ENCODE measurements around the gene MTCP1.

Gene MTCP1

GRCh38 chrX:155028877-155029291 lies 42.1 kb downstream of the MTCP1 start:
- H3K9me2 ChIP-seq (replicated peaks; ENCODE audit: control insufficient read depth, low read length): no peaks in the 10 kb centered on the region
- H3F3A ChIP-seq (ENCODE audit: control insufficient read depth, insufficient read depth): 0 out of 2 replicates have a peak, but pooled peaks cover 8% of the 10 kb centered on the region
- TF ChIP-seq EZH2phosphoT487 (IDR thresholded peaks at IDR 0.05; ENCODE audit: borderline replicate concordance, low read length) (no peak), CTCF (IDR thresholded peaks at IDR 0.05; ENCODE audit: low read depth, low read length, poor library complexity, severe bottlenecking) (no peak)
- H3K36me3 ChIP-seq (ENCODE audit: control insufficient read depth, low read length): peaks cover 5% of the 10 kb centered on the region
- peaks cover 52% of the 10 kb centered on the region for H3K79me2 ChIP-seq (ENCODE audit: control insufficient read depth, low read length)
- no peak overlapping the region for H3K27ac ChIP-seq (ENCODE audit: low read depth, low read length)
- no peaks in the 10 kb centered on the region for H3K27me3 ChIP-seq (ENCODE audit: control insufficient read depth, low read length)
- H3K9me3 ChIP-seq (ENCODE audit: control insufficient read depth, insufficient read depth, low read length): no peaks in the 10 kb centered on the region
- H3K4me1 ChIP-seq (ENCODE audit: control insufficient read depth, low read length): peaks cover 13% of the 10 kb centered on the region
- H4K20me1 ChIP-seq (ENCODE audit: control insufficient read depth, insufficient read depth, low read depth, low read length): no peaks in the 10 kb centered on the region
- peak overlapping the region; percentile 90 for H3K4me2 ChIP-seq (ENCODE audit: low read length)
- H3K4me3 ChIP-seq (ENCODE audit: low read length): peak overlapping the region; percentile 97

- Histone ChIP-seq H3K4me2 (ENCODE audit: low read length) (peak overlapping the region; percentile 90), H3K27ac (ENCODE audit: low read depth, low read length) (peak overlapping the region; percentile 90), H3K4me3 (ENCODE audit: low read length) (peak overlapping the region; percentile 97)
Measured at GRCh38 chrX:155028129-155028528, 42.8 kb downstream of the MTCP1 start.

DNA sequence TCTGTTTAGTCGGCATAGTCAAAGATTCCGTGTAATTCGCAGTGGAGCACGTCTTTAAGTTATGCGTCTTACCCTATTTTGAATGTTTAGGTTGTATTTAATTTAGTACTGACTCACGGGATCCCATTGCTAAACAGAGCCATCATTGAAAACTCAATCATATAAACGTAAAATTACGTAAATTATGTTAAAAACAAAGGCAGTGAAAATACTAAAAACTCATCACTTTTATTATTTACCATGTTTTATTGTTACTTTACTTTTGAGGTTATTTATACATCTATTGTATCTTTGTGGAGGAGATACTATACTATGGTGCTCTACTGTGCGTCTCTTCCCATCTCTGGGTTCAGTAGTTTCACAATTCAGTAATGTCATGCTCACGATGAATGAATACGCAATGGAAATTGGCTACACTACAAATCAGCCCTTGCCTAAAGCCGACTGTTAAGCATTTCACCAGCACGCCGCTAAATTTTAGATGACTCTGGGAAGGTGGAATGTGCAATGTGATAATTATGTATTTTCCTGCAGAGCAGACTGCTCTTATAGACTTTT lies 43.3 kb downstream of the MTCP1 start:
- H3K9me2 ChIP-seq (replicated peaks; ENCODE audit: control insufficient read depth, low read length): no peaks in the 10 kb centered on the region
- H3K4me1 ChIP-seq (ENCODE audit: control insufficient read depth, low read length): peaks cover 15% of the 10 kb centered on the region
- H3K9me3 ChIP-seq (ENCODE audit: control insufficient read depth, insufficient read depth, low read length): no peaks in the 10 kb centered on the region
- no peaks in the 10 kb centered on the region for H3K27me3 ChIP-seq (ENCODE audit: control insufficient read depth, low read length)
- 0 out of 2 replicates have a peak, but pooled peaks cover 8% of the 10 kb centered on the region for H3F3A ChIP-seq (ENCODE audit: control insufficient read depth, insufficient read depth)
- H3K36me3 ChIP-seq (ENCODE audit: control insufficient read depth, low read length): no peaks in the 10 kb centered on the region
- H3K27ac ChIP-seq (ENCODE audit: low read depth, low read length): peak overlapping the region; percentile 90
- TF ChIP-seq EZH2phosphoT487 (IDR thresholded peaks at IDR 0.05; ENCODE audit: borderline replicate concordance, low read length): no peak
- TF ChIP-seq CTCF (IDR thresholded peaks at IDR 0.05; ENCODE audit: low read depth, low read length, poor library complexity, severe bottlenecking): no peak
- no peaks in the 10 kb centered on the region for H4K20me1 ChIP-seq (ENCODE audit: control insufficient read depth, insufficient read depth, low read depth, low read length)
- H3K4me3 ChIP-seq (ENCODE audit: low read length): peak overlapping the region; percentile 97
- peaks cover 46% of the 10 kb centered on the region for H3K79me2 ChIP-seq (ENCODE audit: control insufficient read depth, low read length)
- H3K4me2 ChIP-seq (ENCODE audit: low read length): peak overlapping the region; percentile 90

More at GRCh38 chrX:155028129-155028528, 42.8 kb downstream of the MTCP1 start:
- peaks cover 13% of the 10 kb centered on the region for H3K4me1 ChIP-seq (ENCODE audit: control insufficient read depth, low read length)
- H3K9me2 ChIP-seq (replicated peaks; ENCODE audit: control insufficient read depth, low read length): no peaks in the 10 kb centered on the region
- H4K20me1 ChIP-seq (ENCODE audit: control insufficient read depth, insufficient read depth, low read depth, low read length): no peaks in the 10 kb centered on the region
- peaks cover 48% of the 10 kb centered on the region for H3K79me2 ChIP-seq (ENCODE audit: control insufficient read depth, low read length)
- no peak for TF ChIP-seq EZH2phosphoT487 (IDR thresholded peaks at IDR 0.05; ENCODE audit: borderline replicate concordance, low read length)
- peak; percentile 22 for TF ChIP-seq CTCF (IDR thresholded peaks at IDR 0.05; ENCODE audit: low read depth, low read length, poor library complexity, severe bottlenecking)
- no peaks in the 10 kb centered on the region for H3K36me3 ChIP-seq (ENCODE audit: control insufficient read depth, low read length)
- H3K27me3 ChIP-seq (ENCODE audit: control insufficient read depth, low read length): no peaks in the 10 kb centered on the region
- H3K9me3 ChIP-seq (ENCODE audit: control insufficient read depth, insufficient read depth, low read length): no peaks in the 10 kb centered on the region
- 0 out of 2 replicates have a peak, but pooled peaks cover 8% of the 10 kb centered on the region for H3F3A ChIP-seq (ENCODE audit: control insufficient read depth, insufficient read depth)
